ENCODE results near the gene TATDN2. TPM values are rescaled to one million over a fixed set of nuclear protein-coding genes. Genes with fewer than 3 reads are reported as not detected.

Gene TATDN2
- total RNA-seq, 2 experiments from 2014 or later: 57.1 to 59.5 TPM

- Mint-ChIP-seq H3K27ac (no peak overlapping the region), H3K9me3 (no peaks in the 10 kb centered on the region), H3K27me3 (no peaks in the 10 kb centered on the region), H3K4me1 (peaks cover 28% of the 10 kb centered on the region), H3K36me3 (ENCODE audit: low read depth) (peaks cover 28% of the 10 kb centered on the region), H3K4me3 (no peak overlapping the region)
- CTCF ChIA-PET: no interaction called here
- POLR2A ChIA-PET: no interaction called here
- no peak for DNase-seq
Observed at GRCh38 chr3:10317311-10317960, 69.2 kb downstream of the TATDN2 start.

- no peak for DNase-seq
- Mint-ChIP-seq H3K4me3 (no peak overlapping the region), H3K27me3 (no peaks in the 10 kb centered on the region), H3K27ac (no peak overlapping the region), H3K4me1 (peaks cover 28% of the 10 kb centered on the region), H3K9me3 (no peaks in the 10 kb centered on the region), H3K36me3 (ENCODE audit: low read depth) (peaks cover 24% of the 10 kb centered on the region)
- ChIA-PET POLR2A (no interaction called here), CTCF (no interaction called here)
Observed at GRCh38 chr3:10317961-10318350, 69.7 kb downstream of the TATDN2 start.

- no peaks in the 10 kb centered on the region for H3K27me3 Mint-ChIP-seq
- POLR2A ChIA-PET: interaction anchor here (1.0 to 1.2 kb wide), 2 partner anchors 70 to 207 kb away, joined by 3 to 5 read pairs; no protein-coding TSS in a partner anchor
- CTCF ChIA-PET: interaction anchor here (3.1 kb wide), 1 partner anchor 15 kb away, joined by 8 read pairs; no protein-coding TSS in a partner anchor
- H3K4me1 Mint-ChIP-seq: peaks cover 26% of the 10 kb centered on the region
- peak overlapping the region; percentile 63 for H3K4me3 Mint-ChIP-seq
- peaks cover 21% of the 10 kb centered on the region for H3K36me3 Mint-ChIP-seq (ENCODE audit: low read depth)
- no peak for DNase-seq
- peak overlapping the region; percentile 60 for H3K27ac Mint-ChIP-seq
- H3K9me3 Mint-ChIP-seq: no peaks in the 10 kb centered on the region
Observed at GRCh38 chr3:10319251-10319650, 71.0 kb downstream of the TATDN2 start.

- no peaks in the 10 kb centered on the region for H3K9me3 Mint-ChIP-seq
- peak overlapping the region; percentile 89 for H3K4me3 Mint-ChIP-seq
- H3K27ac Mint-ChIP-seq: peak overlapping the region; percentile 86
- ChIA-PET POLR2A (interaction anchor here (1.0 to 1.7 kb wide), 6 partner anchors 72 to 527 kb away, joined by 3 to 7 read pairs (median 4); partner anchors contain the start of genes ARPC4 and TADA3), CTCF (interaction anchor here (1.8 to 3.3 kb wide), 3 partner anchors 15 to 56 kb away, joined by 8 to 20 read pairs (median 9); no protein-coding TSS in a partner anchor)
- no peak for DNase-seq
- peaks cover 16% of the 10 kb centered on the region for H3K36me3 Mint-ChIP-seq (ENCODE audit: low read depth)
- peaks cover 4% of the 10 kb centered on the region for H3K27me3 Mint-ChIP-seq
- peaks cover 26% of the 10 kb centered on the region for H3K4me1 Mint-ChIP-seq
Observed at GRCh38 chr3:10319804-10320203, 71.5 kb downstream of the TATDN2 start.

GRCh38 chr3:10320320-10320677 lies 72.0 kb downstream of the TATDN2 start:
- POLR2A ChIA-PET: interaction anchor here (0.9 to 2.3 kb wide), 20 partner anchors 9 to 923 kb away, joined by 3 to 16 read pairs (median 4); partner anchors contain the start of genes ARPC4, CRELD1, FANCD2 and RPUSD3

GRCh38 chr3:10321630-10322351 lies 73.5 kb downstream of the TATDN2 start:
- POLR2A ChIA-PET: interaction anchor here (1.2 to 2.3 kb wide), 7 partner anchors 16 to 925 kb away, joined by 3 to 16 read pairs (median 7); partner anchors contain the start of genes ARPC4, CRELD1, RPUSD3 and SETD5
- H3K4me3 Mint-ChIP-seq: peak overlapping the region; percentile 56

More at GRCh38 chr3:10320320-10320677, 72.0 kb downstream of the TATDN2 start:
- H3K4me1 Mint-ChIP-seq: peaks cover 26% of the 10 kb centered on the region
- no peaks in the 10 kb centered on the region for H3K9me3 Mint-ChIP-seq
- H3K36me3 Mint-ChIP-seq (ENCODE audit: low read depth): peaks cover 13% of the 10 kb centered on the region
- peak overlapping the region; percentile 86 for H3K27ac Mint-ChIP-seq
- H3K4me3 Mint-ChIP-seq: peak overlapping the region; percentile 89
- peaks cover 7% of the 10 kb centered on the region for H3K27me3 Mint-ChIP-seq
- no peak for DNase-seq
- CTCF ChIA-PET: interaction anchor here (0.8 to 3.3 kb wide), 14 partner anchors 15 to 429 kb away, joined by 3 to 38 read pairs (median 5); partner anchors contain the start of genes CRELD1, FANCD2, GHRL and JAGN1

GRCh38 chr3:10322352-10322710 lies 74.1 kb downstream of the TATDN2 start:
- DNase-seq: peak; percentile 31
- Mint-ChIP-seq H3K27me3 (peaks cover 18% of the 10 kb centered on the region), H3K4me3 (no peak overlapping the region), H3K27ac (no peak overlapping the region), H3K9me3 (no peaks in the 10 kb centered on the region), H3K36me3 (ENCODE audit: low read depth) (peaks cover 3% of the 10 kb centered on the region), H3K4me1 (peaks cover 26% of the 10 kb centered on the region)
- POLR2A ChIA-PET: interaction anchor here (2.3 kb wide), 2 partner anchors 181 to 388 kb away, joined by 10 to 16 read pairs; partner anchors contain the start of genes CRELD1 and VHL
- CTCF ChIA-PET: interaction anchor here (0.6 to 3.3 kb wide), 14 partner anchors 10 to 1435 kb away, joined by 3 to 38 read pairs (median 5); partner anchors contain the start of genes CRELD1, FANCD2, JAGN1 and VHL

More at GRCh38 chr3:10321630-10322351, 73.5 kb downstream of the TATDN2 start:
- H3K27ac Mint-ChIP-seq: no peak overlapping the region
- H3K9me3 Mint-ChIP-seq: no peaks in the 10 kb centered on the region
- peaks cover 5% of the 10 kb centered on the region for H3K36me3 Mint-ChIP-seq (ENCODE audit: low read depth)
- H3K4me1 Mint-ChIP-seq: peaks cover 26% of the 10 kb centered on the region
- CTCF ChIA-PET: interaction anchor here (0.7 to 3.3 kb wide), 12 partner anchors 10 to 431 kb away, joined by 3 to 38 read pairs (median 8); partner anchors contain the start of genes CRELD1, FANCD2, JAGN1 and VHL
- H3K27me3 Mint-ChIP-seq: peaks cover 14% of the 10 kb centered on the region
- DNase-seq: no peak

- H3K27ac Mint-ChIP-seq: no peak overlapping the region
- H3K9me3 Mint-ChIP-seq: no peaks in the 10 kb centered on the region
- H3K27me3 Mint-ChIP-seq: peaks cover 43% of the 10 kb centered on the region
- H3K36me3 Mint-ChIP-seq (ENCODE audit: low read depth): no peaks in the 10 kb centered on the region
- no peak for DNase-seq
- ChIA-PET CTCF (no interaction called here), POLR2A (no interaction called here)
- H3K4me3 Mint-ChIP-seq: no peak overlapping the region
- no peaks in the 10 kb centered on the region for H3K4me1 Mint-ChIP-seq
Observed at GRCh38 chr3:10327592-10327991, 79.3 kb downstream of the TATDN2 start.

GRCh38 chr3:10328460-10329071 lies 80.3 kb downstream of the TATDN2 start:
- no peaks in the 10 kb centered on the region for H3K36me3 Mint-ChIP-seq (ENCODE audit: low read depth)
- DNase-seq: no peak
- ChIA-PET CTCF (interaction anchor here (0.6 kb wide), 1 partner anchor 165 kb away, joined by 3 read pairs; no protein-coding TSS in a partner anchor), POLR2A (interaction anchor here (1.2 kb wide), 1 partner anchor 8 kb away, joined by 3 read pairs; the partner anchor contains the start of gene SEC13)
- H3K4me1 Mint-ChIP-seq: no peaks in the 10 kb centered on the region
- H3K27me3 Mint-ChIP-seq: peaks cover 45% of the 10 kb centered on the region
- H3K9me3 Mint-ChIP-seq: no peaks in the 10 kb centered on the region
- no peak overlapping the region for H3K4me3 Mint-ChIP-seq
- H3K27ac Mint-ChIP-seq: no peak overlapping the region

- CTCF ChIA-PET: no interaction called here
- no peak for DNase-seq
Observed at GRCh38 chr3:10329495-10330015, 81.3 kb downstream of the TATDN2 start.

GRCh38 chr3:10330319-10330718 lies 82.1 kb downstream of the TATDN2 start:
- ChIA-PET CTCF (no interaction called here), POLR2A (no interaction called here)
- H3K27me3 Mint-ChIP-seq: peaks cover 38% of the 10 kb centered on the region

More at GRCh38 chr3:10329495-10330015, 81.3 kb downstream of the TATDN2 start:
- no peaks in the 10 kb centered on the region for H3K36me3 Mint-ChIP-seq (ENCODE audit: low read depth)
- no peaks in the 10 kb centered on the region for H3K4me1 Mint-ChIP-seq
- no peak overlapping the region for H3K4me3 Mint-ChIP-seq
- no peak overlapping the region for H3K27ac Mint-ChIP-seq
- POLR2A ChIA-PET: interaction anchor here (1.2 kb wide), 1 partner anchor 9 kb away, joined by 3 read pairs; the partner anchor contains the start of gene SEC13
- H3K27me3 Mint-ChIP-seq: peaks cover 43% of the 10 kb centered on the region
- H3K9me3 Mint-ChIP-seq: no peaks in the 10 kb centered on the region

More at GRCh38 chr3:10330319-10330718, 82.1 kb downstream of the TATDN2 start:
- no peak overlapping the region for H3K27ac Mint-ChIP-seq
- no peak overlapping the region for H3K4me3 Mint-ChIP-seq
- H3K36me3 Mint-ChIP-seq (ENCODE audit: low read depth): no peaks in the 10 kb centered on the region
- H3K4me1 Mint-ChIP-seq: peaks cover 4% of the 10 kb centered on the region
- no peaks in the 10 kb centered on the region for H3K9me3 Mint-ChIP-seq
- DNase-seq: no peak
